Stimulated activated CD4-positive, alpha-beta T cell treated with anti-CD3 and anti-CD28 coated beads, Interleukin-12 subunit alpha, Interleukin-12 subunit beta, amount 100 ng/mL, for 4 hours (primary cell): Measurements from ENCODE around the gene SLC48A1.
"Not testable (repeated sequence)": the region's sequence is repeated elsewhere in the genome, so short reads cannot be mapped to it uniquely, and the experiment has no call there.

ENCODE experiments used
- DNase-seq: peaks from one replicate; pipeline ENCODE4 v3.0.0-alpha.2; 2020

Gene SLC48A1

DNA sequence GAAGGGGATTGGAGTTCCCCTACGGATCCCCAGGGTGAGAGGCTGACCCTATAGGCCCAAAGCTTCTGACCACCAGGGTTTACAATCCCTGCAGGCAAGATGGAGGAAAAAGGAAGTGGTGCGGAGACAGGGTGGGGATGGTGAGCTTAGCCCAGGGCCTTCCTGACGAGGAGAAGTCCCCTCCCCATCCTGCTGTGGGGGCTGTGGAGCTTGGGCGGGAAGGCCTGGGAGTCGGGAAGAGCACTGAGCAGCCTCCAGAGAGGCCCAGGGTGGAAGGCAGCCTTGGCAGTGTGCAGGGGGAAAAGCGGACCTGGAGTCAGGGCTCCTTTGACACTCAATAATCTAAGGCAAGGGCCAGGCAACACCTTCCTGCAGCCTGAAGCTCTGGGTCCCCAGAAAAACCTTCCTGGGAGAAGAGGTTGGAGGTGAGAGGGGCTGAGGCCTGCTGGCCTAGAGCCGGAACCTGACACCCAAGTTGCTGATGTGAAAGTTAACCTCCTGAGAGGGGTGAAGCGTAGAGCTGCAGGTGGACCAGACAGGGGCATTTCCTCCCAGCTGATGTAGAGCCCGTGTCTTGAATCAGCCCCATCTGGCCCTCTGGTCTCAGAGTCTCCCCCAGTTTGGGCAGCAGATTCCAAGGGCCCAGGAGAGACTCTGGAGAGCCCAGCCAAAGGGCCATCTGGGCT lies 40.6 kb downstream of the SLC48A1 start:
- DNase-seq: no peak

DNA sequence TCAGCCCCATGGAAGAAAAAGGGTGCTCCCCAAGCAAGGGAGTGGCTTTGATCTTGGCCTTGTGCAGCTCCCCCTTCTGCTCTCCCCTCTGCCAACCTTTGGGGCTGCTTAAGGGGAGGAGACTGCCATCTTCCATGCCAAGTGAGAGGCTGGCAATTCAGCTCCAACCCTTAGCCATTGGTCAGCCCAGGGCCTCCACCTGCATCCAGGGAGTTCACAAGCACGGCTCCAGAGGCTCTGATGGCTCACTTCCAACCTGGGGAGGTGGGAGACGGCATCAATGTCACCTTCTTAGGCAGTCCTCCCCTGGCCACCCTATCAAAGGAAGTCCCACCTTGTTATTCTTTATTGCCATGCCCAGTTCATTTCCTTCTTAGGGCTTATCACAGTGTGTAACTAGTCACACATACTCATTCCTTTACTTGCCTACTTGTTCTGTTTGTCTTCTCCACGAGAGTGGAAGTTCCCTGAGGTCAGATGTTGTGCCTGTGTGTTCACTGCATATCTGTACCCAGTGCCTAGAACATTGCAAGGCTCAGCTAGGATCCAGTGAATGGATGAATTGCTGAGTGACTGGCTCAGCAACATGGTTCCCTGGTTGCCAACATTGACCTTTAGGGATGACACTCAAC lies 41.6 kb downstream of the SLC48A1 start:
- DNase-seq: no peak

DNA sequence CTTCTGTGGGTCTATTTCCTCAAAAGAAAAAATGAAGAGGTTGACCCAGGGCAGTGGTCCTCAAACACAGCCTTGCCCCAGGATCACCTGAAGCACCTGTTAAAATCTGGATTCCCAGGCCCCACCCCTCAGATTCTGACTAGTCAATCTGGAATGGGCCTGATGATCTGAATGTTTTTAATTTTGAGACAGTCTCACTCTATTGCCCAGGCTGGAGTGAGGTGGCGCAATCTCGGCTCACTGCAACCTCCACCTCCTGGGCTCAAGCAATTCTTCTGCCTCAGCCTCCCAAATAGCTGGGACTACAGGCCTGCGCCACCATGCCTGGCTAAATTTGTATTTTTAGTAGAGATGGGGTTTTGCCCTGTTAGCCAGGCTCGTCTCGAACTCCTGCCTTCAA lies 42.4 kb downstream of the SLC48A1 start:
- DNase-seq: not testable (repeated sequence)

DNA sequence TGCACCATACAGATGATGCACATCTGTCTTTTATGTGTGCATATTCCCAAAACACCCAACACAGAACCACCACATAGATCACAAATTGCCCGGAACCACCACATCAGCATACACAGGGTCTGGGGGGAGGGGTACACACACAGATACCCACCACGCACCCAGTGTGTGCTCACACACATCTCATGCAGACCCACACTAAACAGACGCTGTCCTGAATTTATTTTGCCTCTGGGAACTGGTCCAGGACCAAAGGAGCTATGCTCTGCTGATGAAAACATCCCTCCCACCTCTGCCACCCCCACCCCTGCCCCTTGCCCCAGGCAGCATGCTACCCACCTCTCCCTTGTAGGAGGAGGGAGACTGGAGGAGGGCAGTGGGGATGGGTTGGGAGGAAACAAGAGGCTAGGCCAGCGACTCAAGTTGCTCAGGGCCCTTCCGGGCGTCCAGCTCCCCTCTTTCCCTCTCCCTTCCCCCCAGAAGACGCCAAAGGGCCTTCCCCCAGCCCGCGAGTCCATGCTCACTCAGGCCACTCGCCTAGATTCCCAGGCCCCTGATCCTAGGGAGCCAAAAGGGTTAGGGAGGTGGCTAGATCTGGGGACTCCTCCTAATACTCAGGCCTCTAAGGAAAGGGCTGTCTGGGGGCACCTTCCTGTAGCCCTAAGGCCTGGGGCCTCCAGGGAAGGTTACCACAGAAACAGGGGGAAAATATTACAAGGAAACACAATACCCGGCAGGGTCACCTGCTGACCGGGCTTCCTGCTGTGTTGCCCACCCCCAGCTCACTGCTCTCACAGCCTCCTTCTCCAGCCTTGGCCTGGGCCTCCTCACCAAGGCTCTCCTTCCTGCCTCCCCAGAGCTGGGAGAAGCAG lies 43.6 kb downstream of the SLC48A1 start:
- DNase-seq: no peak

DNA sequence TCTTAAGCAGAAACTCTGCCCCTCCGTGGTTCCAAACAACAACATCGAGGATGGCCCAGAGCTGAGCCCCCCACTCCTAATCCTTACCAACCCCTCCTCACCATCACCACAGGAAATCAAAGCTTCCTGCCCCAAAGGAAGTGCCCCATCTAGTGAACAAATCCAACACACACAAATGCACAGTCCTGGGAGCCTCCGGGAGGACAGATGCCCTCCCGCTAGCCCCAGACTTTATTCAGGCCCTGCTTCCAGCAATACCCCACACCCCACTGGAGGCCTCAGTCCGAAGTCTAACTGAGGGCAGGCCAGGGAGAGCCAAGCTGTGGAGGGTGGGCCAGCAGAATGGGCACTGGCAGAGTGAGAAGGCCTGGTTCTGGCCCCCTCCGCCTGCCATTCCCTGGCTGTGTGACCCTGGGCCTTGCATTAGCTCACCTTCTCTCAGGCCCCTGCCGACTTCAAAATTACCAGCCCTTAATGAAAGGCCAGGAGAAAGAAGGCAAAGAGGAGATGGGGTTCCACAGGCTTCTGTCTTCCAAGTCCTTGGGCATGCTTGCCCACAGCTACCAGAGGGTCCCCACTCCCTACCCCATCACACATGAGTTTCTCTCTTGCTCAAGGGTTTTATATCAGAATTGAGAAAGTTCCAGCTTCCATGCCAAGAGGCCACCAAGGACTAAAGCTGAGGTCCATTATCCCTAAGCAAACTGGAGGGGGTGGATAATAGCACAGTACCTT lies 44.4 kb downstream of the SLC48A1 start:
- no peak for DNase-seq

DNA sequence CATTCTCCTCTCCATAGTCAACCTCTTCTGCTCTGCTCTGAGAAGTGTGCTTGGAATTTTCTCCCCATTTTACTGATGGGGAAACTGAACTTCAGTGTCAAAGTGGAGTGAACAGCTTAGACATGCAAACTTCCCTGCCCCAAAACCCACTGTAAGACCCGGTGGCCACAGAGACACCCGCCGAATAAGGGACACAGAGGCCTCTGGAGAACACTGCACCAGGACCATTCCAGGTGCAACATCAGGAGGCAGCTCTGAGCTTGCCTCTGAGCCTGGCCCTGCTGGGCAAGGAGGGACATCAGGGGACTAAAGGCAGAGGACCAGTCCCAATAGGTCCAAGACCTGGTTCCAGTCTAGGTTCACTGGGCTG lies 45.0 kb downstream of the SLC48A1 start:
- DNase-seq: no peak

DNA sequence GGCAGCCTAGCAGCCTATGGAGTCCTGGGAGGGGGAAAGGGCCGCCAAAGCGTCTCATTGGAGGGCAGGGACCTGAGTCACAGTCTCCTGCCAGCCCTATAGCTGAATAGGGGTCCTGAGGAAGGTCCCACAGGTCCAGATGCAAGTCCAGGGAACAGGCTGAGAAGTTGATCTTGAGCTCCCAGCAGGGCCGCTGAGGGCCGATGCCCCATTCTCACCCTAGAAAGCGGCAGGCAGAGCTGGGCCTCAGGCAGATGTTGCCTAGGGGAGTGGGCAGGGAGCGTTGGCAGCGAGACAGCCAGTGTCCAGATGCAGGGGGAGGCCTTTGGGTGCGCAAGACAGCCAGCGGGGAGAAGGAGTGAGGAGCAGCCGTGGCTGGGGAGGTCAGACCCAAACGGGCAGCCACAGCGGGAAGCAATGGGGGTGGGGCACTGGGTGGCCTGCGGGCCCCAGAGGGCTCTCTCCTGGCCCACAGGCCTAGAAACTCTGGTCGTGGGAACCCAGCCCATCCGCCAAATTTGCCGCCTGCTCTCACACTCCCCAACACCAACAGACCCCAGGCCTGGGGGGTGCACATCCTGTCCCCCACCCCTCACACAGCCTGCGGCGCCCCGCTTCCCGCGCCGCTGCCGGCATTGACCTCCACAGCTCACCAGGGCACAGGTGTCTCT lies 45.6 kb downstream of the SLC48A1 start:
- no peak for DNase-seq

DNA sequence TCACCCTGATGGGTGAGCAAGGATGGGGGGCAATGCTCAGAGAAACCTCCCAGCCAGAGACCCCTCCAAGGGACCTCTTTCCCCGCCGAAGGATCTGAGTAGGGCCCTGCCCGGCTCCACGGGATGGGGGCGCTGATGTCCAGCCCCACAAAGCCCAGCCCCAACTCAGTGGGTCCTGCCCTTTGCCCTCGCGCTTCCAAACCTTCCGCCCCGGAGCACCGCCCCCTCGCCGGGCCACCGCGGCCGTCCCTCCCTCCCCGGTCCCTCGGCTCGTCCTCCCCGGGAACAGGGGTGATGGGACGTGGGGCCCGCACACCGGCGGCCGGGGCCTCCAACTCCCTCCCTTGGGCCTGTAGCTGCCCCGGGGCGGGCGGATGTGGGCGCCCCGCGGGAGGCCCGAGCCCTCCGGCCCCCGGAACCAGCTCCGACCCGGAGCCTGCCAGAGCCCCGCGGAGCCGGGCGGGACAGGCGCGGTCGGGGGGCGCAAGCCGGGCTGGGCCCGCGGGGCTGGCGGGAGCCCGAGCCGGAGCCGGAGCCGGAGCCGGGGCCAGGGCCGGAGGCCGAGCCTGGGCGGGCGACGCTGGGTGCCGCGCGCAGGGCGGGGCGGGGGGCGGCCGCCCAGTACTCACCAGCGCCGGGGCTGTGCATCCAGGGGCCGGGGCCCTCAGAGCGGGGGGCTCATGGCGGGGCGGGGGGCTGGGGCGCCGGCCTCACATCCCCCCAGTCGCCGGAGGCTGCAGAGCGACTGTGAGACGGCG lies 46.3 kb downstream of the SLC48A1 start:
- DNase-seq: peak; percentile 60

DNA sequence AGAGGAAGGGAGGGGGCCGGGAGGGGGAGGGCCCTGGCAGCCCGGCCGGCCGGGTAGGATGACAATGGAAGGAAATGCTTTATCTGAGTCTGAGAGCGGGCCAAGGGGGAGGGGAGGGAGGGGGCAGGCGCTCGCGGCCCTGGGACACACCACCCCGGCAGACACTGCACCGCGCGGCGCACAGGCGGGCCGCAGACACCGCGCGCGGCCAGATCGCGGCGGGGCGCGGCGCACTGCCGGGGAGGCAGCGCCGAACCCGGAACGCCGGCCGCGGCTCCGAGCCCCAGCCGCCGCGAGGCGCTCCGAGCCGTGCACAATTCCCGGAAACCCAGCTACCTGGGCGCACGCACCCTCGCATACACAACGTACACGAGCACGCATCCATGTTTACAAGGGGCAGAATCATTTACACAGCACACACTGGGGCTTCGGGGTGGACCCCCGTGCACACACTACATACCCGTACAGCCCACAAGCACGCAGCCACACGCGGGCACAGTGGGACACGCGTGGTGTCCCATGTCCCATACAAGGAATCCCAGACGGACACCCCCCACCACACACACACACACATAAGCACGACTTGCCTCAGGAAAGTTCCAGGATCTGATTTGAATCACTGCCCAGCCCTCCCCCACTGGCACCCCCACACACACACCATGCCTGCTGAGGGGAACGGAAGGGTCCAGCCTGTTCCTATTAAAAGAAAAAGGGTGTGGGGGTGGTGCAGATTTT lies 47.0 kb downstream of the SLC48A1 start, which contains the start of gene HDAC7:
HDAC7 (minus strand) TSS at position 8 of the 735 bp plus-strand sequence. CDS start 118 bp downstream, outside the sequence.
- peak; percentile 73 for DNase-seq

DNA sequence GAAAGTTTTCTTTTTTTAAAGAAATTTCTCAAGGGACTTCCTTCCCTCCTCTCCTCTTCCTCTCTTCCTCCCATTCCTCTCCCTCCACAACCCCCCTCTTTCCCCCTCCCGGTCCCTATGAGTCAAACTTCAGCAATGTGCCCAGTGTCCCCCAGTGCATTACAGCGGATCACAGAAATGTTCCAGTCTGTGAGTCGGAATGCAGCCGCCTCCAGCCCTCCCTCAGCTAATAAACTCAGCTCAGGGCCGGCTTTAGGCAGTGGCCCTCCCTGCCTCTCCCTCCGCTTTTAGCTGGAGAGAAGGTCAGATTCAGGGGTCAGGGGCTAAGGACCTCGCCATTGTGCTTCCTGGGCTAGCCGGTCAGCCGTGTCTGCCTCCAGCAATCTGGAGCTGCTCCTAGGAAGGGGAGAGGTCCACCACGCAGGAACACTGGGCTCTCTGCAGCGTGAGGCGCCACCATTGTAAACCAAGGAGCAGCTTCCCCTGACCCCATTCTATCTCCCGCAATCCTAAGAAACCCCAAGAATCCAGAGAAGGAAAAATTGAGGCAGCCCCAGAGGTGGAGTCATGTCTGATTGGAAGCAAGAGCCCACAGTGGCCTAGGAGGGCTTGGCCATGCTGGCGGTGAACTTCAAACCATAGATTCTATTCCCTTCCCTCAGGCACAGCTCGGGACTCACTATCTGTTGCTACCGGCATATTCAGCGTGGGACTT lies 47.8 kb downstream of the SLC48A1 start:
- DNase-seq: no peak

DNA sequence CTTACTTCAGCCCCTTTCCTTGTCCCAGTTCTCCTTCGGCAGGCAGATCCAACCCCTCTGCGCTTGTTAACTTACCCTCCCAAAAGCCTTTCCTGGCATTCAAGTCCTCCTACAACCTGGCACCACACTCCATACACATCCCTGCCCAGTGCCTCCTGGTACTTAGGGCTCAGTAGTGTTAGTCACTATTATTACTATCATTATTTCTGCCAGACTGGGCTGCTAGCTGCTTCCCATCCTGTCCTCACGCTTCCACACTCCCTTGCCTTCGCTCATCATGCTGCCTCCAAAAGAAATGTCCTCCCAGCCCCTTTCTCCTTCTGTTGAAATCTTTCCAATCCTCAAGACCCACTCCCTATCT lies 48.3 kb downstream of the SLC48A1 start:
- no peak for DNase-seq

DNA sequence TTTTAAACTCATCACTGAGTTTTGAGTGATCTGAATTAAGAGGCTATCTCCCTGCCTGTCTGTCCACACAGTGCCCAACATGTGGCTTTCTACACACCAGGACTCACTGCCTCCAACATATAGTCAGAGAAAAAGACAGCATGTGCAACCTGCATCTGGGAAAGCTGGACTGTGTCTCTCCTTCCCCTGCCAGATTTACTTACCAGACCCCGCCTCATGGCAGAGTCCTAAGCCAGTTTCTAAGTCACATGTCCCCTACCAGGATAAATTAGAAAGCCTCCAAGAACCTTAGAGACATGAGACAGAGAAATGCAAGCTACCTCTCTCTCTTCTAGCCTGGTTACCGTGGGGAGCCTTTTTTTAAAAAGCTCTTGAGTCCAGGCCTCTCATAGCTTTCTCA lies 49.4 kb downstream of the SLC48A1 start:
- no peak for DNase-seq

DNA sequence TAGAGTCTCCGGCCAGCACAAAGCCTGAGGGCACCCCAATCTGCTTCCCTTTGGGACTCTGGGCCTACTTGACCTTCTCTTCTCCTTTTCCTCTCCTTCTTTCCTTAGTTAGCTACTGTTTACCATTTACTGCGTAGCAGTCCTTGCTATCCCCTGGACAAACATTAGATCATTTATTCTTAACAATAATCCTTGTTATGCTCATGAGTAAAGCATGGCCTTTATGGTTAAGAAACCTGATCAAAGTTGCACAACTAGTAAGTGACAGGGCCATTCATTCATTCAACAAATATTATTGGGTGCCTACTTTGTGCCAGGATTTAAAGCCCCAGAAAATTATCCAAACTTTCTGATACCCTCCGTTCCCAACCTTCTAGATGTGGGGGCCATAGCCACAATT lies 49.8 kb downstream of the SLC48A1 start:
- DNase-seq: no peak

DNA sequence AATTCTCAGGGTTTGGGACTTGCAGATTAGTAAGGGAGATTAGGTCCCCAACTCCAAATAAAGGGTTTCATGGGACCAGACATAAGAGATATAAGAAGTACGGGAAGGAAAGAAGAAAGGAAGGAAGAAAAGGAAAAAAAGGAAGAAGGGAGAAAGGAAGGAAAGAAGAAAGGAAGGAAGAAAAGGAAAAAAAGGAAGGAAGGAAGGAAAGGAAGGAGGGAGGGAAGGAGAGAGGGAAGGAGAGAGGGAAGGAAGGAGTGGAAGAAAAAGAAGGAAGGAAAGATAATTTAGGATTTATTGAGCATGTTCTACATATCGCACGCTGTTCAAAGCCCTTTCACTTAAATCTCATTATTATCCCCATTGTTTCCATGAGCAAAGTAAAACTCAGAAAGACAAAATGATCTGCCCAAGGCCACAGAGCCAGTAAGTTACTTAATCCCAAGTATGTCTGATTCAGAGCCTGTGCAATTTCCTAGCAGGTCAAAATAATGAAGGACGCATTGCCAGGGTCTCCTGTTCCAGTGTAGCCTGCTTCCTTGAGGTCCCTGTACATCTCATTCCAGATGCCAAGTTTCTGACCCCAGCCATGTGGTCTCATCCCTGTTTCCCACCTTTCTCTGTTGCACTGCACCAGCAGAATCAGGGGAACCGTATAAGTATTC lies 50.5 kb downstream of the SLC48A1 start:
- DNase-seq: no peak

DNA sequence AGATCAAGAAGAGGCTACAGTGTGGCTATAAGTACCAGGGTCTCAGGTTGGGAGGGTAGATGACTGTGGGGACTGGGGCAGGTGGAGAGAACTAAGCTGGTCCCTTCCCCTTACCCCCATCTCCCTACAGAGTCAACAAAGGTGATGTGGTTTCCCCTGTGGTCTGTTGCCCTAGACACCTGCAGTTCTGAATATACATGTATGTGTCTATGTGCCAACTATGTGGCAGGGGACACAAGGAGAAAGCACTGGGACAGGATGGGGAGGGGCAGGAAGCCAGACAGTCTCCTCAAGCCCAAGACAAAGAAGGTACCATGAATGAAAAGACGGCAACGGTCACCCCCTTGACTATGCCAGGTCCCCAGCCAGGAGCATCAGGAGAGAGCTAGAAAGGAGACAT lies 51.2 kb downstream of the SLC48A1 start:
- DNase-seq: no peak

DNA sequence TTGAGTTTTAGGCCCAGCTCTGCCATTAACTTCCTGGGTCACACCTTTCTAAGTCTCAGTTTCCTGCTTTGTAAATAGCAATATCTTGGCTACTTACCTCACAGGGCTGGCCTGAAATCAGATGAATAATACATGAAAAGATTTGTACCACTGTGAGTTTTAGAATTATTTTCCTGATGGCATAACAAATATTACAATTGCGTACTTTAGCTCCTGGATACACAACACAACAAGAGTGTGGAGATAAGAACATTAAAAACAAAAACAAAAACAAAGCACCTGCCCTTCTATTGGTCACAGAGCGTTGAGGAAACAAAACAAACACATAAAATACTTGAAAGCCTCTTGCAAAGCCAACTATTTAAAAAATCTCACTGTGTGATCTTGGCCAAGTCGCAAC lies 51.6 kb downstream of the SLC48A1 start:
- no peak for DNase-seq

DNA sequence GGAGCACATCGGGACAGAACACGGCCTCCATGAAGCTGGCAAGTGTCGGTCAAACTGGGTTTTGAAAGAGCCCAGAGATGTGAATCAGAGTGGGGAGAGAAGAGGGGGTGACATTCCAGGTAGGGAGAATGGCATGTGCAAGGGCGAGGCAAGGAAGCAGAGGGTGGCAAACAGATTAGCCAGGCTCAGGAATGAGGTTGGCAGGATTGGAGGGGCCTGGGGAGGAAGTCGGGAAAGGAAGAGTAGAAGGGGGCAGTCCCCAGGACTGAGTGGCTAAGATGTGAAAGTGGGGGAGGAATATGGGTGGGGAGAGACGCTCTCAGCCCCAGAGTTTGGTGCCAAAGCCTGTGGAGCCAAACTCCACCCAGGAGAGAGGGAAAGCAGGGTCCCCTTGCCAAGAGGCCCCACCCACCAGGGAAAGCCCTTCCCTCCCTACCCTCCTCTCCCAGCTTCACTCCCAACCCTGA lies 52.2 kb downstream of the SLC48A1 start:
- DNase-seq: no peak

DNA sequence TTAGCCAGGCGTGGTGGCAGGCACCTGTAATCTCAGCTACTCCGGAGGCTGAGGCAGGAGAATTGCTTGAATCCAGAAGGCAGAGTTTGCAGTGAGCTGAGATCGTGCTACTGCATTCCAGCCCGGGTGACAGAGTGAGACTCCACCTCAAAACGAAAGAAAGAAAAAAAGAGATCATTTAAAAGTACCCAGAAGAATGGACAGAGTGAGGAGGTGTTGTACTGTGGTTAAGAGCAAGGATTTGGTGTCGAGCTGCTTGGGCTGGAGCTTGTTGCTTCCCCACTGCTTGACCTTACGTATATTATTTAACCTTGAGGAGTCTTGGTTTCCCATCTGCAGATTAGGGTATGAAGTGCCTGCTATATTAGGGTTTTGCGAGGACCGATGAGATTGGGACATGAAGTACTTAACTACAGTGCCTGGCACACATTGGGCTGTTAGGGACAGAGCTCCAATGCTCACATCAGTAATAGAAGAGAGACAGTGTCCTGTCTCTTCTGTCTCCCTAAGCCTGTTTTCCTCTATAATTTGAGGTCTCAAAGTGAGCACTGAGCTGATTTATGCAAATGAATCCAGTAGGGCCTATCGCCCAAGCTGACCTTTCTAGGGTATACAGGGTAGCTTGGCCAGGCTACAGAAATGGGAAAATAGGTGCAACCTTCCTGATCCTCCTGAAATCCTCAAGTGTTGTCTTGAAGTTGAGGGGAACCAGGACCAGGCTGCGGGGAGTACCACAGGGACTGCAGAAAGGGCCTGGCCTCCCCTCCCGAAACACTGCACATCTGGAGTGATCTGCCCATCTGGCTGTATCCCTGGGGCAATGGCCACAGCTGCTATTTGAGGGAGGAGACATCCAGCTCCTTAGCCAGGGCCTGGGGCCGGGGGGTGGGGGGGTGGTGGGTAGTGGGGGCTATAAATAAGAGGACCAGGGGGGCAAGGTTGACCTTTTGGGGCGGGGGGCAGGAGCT lies 55.3 kb downstream of the SLC48A1 start:
- DNase-seq: no peak
